Activated naive CD4-positive, alpha-beta T cell treated with anti-CD3 and anti-CD28 coated beads for 36 hours (primary cell): ENCODE measurements around the gene FBP2. TPM values are rescaled to one million over a fixed set of nuclear protein-coding genes. Genes with fewer than 3 reads are reported as not detected.

Experiments used
- CTCF ChIA-PET: fragments of 350-600 bp; sonication (Branson Sonifier 250); formaldehyde crosslinking; loops from one replicate; lab custom pipeline; 2021; ENCODE audit warnings: antibody characterized with exemption; lab: Charles Lee
- DNase-seq: peaks from one replicate; pipeline ENCODE4 v3.0.0-alpha.2; 2020
- H3K27ac Mint-ChIP-seq: one replicate; pipeline ENCODE4 v1.8.0; 2021; ENCODE audit warnings: mild to moderate bottlenecking, mixed read lengths
- H3K27me3 Mint-ChIP-seq: one replicate; pipeline ENCODE4 v1.8.0; 2021; ENCODE audit warnings: low read depth, mixed read lengths
- H3K36me3 Mint-ChIP-seq: one replicate; pipeline ENCODE4 v1.8.0; 2021; ENCODE audit warnings: low read depth, mixed read lengths
- H3K4me1 Mint-ChIP-seq: one replicate; pipeline ENCODE4 v1.8.0; 2021; ENCODE audit warnings: low read depth, mixed read lengths
- H3K4me3 Mint-ChIP-seq: one replicate; pipeline ENCODE4 v1.8.0; 2021; ENCODE audit warnings: mild to moderate bottlenecking, moderate library complexity, mixed read lengths
- H3K9me3 Mint-ChIP-seq: one replicate; pipeline ENCODE4 v1.8.0; 2021; ENCODE audit warnings: mixed read lengths
- intact Hi-C: fragments of 100-400 bp; cut with micrococcal nuclease; formaldehyde crosslinking; loops from one replicate; pipeline ENCODE4 v1.15.1; 2023
- total RNA-seq, 2 experiments: library from RNA; stranded (reverse); gene quantifications; one replicate each; pipeline ENCODE4 v1.2.3, GENCODE V29; 2021

FBP2 gene
- total RNA-seq, 2 experiments from 2014 or later, result not detected

- intact Hi-C loops, result no loop called here
- Mint-ChIP-seq H3K4me3 (no peak overlapping the region), H3K36me3 (no peaks in the 10 kb centered on the region), H3K27ac (no peak overlapping the region), H3K4me1 (no peaks in the 10 kb centered on the region), H3K27me3 (no peaks in the 10 kb centered on the region), H3K9me3 (no peaks in the 10 kb centered on the region)
- DNase-seq, result no peak
- CTCF ChIA-PET, result no interaction called here
These were observed 81.7 kb downstream of the FBP2 start for GRCh38 chr9:94511955-94512265.

GRCh38 chr9:94511134-94511954 is 82.3 kb downstream of the FBP2 start:
- no peaks in the 10 kb centered on the region for H3K4me1 Mint-ChIP-seq
- DNase-seq, result no peak
- H3K36me3 Mint-ChIP-seq, result no peaks in the 10 kb centered on the region
- no peak overlapping the region for H3K4me3 Mint-ChIP-seq
- H3K9me3 Mint-ChIP-seq, result no peaks in the 10 kb centered on the region
- H3K27ac Mint-ChIP-seq, result no peak overlapping the region
- intact Hi-C loops, result no loop called here
- CTCF ChIA-PET, result no interaction called here
- H3K27me3 Mint-ChIP-seq, result peaks cover 2% of the 10 kb centered on the region

Other genes starting within 250 kb of the FBP2 start
- not detected for gene PCAT7, start 38.7 kb downstream of the FBP2 start, total RNA-seq
- 1 to 10 TPM; 1.5 to 1.9 TPM for gene FBP1, start 45.7 kb upstream of the FBP2 start, total RNA-seq
- 1 to 10 TPM; 5.8 to 6.4 TPM for gene AOPEP, start 132.9 kb upstream of the FBP2 start, total RNA-seq